Subcutaneous preadipocyte (primary cell): ENCODE results near the gene AP5S1. TPM values are rescaled to one million over a fixed set of nuclear protein-coding genes. Genes with fewer than 3 reads are reported as not detected.

ENCODE experiments used
- total RNA-seq: library from RNA; depleted of rRNA; stranded (reverse); fragments of >200 nt; gene quantifications from 2 replicates; pipeline ENCODE4 v1.2.3, GENCODE V29; 2012

AP5S1 gene, protein sequence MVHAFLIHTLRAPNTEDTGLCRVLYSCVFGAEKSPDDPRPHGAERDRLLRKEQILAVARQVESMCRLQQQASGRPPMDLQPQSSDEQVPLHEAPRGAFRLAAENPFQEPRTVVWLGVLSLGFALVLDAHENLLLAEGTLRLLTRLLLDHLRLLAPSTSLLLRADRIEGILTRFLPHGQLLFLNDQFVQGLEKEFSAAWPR
- total RNA-seq = 20.5 and 21.7 TPM in 2 replicates

DNA sequence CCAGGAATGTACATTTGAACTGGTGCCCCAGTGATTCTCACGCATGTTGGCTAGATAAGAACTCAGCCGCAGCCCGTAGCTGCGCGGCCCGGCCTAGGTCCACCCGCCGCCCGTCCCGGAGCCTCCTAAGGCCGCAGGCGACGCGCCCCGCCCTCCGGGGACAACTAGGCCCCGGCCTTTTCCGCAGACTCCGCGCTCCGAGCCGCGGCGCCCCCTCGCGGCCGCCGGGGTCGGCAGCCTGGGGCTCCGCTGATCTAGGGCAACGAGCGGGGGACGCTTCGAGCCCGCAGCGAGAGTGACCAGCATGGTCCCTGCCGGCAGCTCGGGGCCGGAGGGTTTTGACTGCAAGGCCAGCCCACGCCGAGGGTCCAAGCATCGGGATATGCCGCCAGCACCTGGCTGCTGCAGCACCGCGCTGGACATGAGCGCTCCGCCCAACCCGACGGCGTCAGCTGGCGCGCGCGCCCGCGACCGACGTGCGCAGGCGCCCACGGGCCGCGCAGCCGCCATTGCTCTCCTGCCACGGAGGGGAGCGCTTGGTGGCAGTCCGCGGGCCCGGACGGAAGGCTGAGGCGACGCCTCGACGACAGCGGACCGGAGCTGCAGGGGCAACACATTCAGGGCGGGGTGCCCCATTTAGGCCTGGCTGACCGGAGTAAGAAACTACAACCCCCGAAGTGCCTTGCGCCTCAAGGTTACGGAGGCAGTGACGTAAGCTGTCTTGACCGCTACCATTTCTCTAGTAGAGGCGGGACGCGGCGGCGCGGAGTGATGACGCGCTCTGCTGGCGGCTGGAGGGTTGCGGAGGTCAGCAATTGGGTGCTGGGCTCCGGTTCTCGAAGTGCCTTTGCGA lies at the start of gene AP5S1:
AP5S1 (plus strand) TSS at position 500 of the 853 bp plus-strand sequence. CDS start 1,571 bp downstream, outside the sequence.

DNA sequence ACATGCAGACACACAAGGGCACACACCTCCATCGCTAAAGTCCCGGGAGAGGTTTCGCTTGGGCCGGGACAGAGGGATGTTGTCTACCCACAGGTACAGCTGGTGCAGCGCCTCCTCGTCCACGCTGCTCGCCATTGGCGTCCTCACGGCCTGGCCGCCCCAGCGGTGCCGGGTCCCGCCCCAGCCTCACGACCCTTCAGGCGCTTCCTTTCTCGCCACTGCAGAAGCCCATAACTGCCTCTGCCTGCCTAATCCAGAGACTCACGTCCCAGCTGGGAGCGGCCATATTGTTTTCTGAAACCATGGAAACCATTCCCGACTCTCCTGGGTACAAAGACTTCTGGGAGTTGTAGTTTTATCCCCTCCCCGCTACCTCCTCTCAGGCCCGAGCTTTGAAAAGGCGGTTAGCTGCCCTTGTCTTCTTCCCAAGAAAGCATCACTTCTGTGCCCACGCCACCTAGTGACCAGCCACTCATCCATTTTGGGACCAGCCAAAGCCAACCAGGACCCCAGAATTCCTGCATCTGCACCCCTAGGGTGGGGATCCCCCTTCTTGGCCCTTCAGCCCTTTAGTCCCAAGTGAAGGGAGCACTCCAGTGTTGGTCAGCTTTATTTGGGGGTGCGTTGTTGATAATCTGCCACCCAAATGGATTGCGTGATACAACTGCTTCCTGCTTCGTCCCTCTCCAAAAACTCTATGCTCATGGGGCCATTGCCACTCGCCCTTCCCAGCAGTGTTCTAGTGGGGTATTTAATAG lies 39.0 kb upstream of the AP5S1 start, which contains the start of gene SPEF1:
SPEF1 (minus strand) TSS at position 296 of the 758 bp plus-strand sequence; CDS start at position 135, 161 bp downstream.

DNA sequence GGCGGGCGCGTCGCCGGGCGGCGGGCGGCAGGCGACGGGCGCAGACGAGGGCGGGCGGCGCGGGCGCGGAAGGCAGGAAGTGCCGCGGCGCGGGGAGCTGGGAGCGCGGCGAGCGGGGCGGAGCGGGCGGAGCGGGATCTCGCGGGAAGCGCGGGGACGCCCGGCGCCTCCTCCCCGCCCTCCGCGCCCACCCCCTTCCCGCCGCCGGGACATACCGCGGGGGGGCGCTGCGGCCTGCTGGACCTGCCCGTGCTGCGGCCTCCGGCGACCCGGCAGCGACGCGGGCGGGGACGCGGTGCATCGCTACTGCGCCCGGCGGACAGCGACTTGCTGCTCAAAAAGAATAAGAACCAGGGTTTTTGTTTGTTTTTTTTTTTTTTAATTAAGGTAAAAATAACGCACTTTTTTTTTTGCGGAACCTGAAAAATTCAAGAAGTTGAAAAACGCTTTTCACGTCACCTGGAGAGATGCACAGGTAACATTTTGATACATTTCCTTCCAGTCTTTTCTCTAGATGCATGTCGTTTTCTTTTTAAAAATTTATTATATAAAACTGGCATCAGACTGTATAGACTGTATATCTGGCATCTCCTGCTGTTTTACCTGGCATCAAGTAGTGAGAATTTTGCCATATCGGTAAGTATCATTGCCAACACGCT lies 33.6 kb upstream of the AP5S1 start, which contains the start of gene CENPB:
CENPB (minus strand) TSS at position 76 of the 659 bp plus-strand sequence. CDS start 257 bp downstream, outside the sequence.

DNA sequence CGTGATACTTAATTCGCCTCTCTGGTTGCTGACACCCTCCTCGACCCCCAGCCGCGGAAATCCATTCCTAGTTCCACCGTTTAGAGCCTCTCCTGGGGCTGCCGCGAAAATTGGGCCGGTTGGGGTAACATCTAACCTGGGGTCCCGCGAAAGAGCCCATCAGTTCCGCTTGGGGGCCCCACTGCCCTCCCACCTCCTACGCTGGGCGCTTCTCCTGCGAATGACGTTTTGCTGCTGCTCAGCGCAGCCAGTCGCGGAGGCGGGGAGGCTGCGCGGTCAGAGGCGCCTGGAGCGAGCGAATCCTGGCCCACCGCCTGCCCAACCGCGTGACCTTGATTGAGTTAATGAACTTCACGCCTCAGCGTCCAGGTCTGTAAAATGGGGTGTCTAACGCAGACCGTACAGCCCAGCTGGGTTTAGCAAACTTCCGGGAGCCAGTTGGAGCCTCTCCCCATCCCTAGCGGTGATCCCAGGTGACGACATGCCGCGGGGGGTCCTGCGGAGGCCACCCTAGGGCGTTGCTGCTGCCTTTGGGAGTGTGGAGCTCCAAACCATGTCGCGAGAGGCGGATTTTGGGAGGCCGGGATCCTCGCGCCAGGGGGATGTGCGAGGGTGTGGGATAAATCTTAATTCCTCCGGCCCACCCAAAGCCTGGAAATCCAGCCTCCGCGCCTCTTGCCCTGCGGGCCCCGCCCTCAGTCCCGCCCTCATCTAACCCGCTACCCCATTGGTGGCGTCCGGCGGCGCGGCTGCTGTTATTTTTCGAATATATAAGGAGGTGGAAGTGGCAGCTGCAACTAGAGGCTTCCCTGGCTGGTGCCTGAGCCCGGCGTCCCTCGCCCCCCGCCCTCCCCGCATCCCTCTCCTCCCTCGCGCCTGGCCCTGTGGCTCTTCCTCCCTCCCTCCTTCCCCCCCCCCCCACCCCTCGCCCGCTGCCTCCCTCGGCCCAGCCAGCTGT lies 24.6 kb upstream of the AP5S1 start, which contains the start of gene CDC25B:
CDC25B (plus strand) TSS at position 800 of the 958 bp plus-strand sequence. CDS start 222 bp downstream, outside the sequence.

DNA sequence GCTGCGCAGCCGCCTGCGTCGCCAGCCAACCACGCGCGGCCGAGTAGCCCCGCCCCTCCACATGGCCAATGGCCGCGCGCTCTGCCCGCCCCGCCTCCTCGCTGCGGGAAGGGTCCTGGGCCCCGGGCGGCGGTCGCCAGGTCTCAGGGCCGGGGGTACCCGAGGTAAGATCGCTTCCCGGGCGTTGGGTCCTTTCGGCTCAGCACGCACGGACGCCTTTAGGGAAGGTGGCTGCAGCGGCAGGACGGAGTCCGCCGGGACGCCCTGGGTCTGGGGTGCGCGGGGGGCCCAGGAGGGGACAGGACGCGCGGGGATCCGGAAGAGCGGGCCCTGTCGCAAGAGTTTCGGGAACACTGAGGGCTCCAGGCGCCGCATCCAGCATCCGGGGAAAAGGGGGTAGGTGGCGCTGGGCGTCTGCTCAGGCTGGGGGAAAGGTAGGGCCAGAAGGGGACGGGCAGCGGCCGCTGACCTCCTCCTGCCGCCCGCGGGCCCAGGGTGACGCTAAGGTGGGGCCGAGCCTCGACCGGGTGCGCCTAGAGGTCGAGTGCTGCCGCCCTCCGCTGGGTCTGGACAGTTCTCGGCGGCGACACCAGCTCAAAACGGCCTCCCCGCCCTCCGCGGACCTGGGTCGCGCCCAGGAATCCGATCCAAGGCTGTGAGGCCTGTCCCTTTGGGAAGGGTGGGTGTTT lies 26.5 kb downstream of the AP5S1 start, which contains the start of gene MAVS:
MAVS (plus strand) TSS at position 95 of the 689 bp plus-strand sequence. CDS start 7,791 bp downstream, outside the sequence.

Other genes starting within 250 kb of the AP5S1 start
- gene GFRA4, start 157.1 kb upstream of the AP5S1 start, total RNA-seq = not detected in 2 replicates
- gene ADAM33, start 138.5 kb upstream of the AP5S1 start, total RNA-seq = 88.6 and 101 TPM in 2 replicates
- gene SIGLEC1, start 107.9 kb upstream of the AP5S1 start, total RNA-seq = not detected in 2 replicates
- gene HSPA12B, start 87.9 kb upstream of the AP5S1 start, total RNA-seq = 0.98 and 1.8 TPM in 2 replicates
- gene ADISSP, start 52.8 kb upstream of the AP5S1 start, total RNA-seq = 40.7 and 46.7 TPM in 2 replicates
- 0.20 TPM in 1 of 2 replicates, not detected in the other for gene SPEF1, start 39.1 kb upstream of the AP5S1 start, total RNA-seq
- gene CENPB, start 33.8 kb upstream of the AP5S1 start, total RNA-seq = 119 and 169 TPM in 2 replicates
- 66.9 and 91.1 TPM in 2 replicates for gene CDC25B, start 24.2 kb upstream of the AP5S1 start, total RNA-seq
- 29.8 and 48.7 TPM in 2 replicates for gene MAVS, start 26.3 kb downstream of the AP5S1 start, total RNA-seq
- gene PANK2, start 68.8 kb downstream of the AP5S1 start, total RNA-seq = 38.6 and 47.7 TPM in 2 replicates
- gene RNF24, start 195.0 kb downstream of the AP5S1 start, total RNA-seq = 31.2 and 58.1 TPM in 2 replicates